ENCODE data around the gene RAPGEF2. TPM values are rescaled to one million over a fixed set of nuclear protein-coding genes. Genes with fewer than 3 reads are reported as not detected.

Gene RAPGEF2
- total RNA-seq, 2 donors from 2014 or later = 22.8 to 40.0 TPM

- H3K4me1 ChIP-seq = no peaks in the 10 kb centered on the region
- intact Hi-C loops (cut with DNase I) = no loop called here
- H3K27ac ChIP-seq = no peak overlapping the region
- no peaks in the 10 kb centered on the region for H3K27me3 ChIP-seq
- DNase-seq = no peak
- H3K4me3 ChIP-seq = no peak overlapping the region
- no peaks in the 10 kb centered on the region for H3K9me3 ChIP-seq
- TF ChIP-seq CTCF (IDR thresholded peaks at IDR 0.05) = no peak
- no peak overlapping the region for H3K9ac ChIP-seq (ENCODE audit: low read depth in 2 of 2, low read length in 2 of 2)
- no peaks in the 10 kb centered on the region for H3K36me3 ChIP-seq
Measured at GRCh38 chr4:159389756-159390155, 286.9 kb downstream of the RAPGEF2 start.

- no peak for TF ChIP-seq CTCF (IDR thresholded peaks at IDR 0.05)
- Histone ChIP-seq H3K36me3 (no peaks in the 10 kb centered on the region), H3K27ac (no peak overlapping the region), H3K27me3 (no peaks in the 10 kb centered on the region), H3K4me1 (no peaks in the 10 kb centered on the region), H3K9ac (ENCODE audit: low read depth in 2 of 2, low read length in 2 of 2) (no peak overlapping the region), H3K9me3 (no peaks in the 10 kb centered on the region), H3K4me3 (no peak overlapping the region)
- intact Hi-C loops (cut with DNase I) = no loop called here
- DNase-seq = no peak
Measured at GRCh38 chr4:159390648-159391047, 287.8 kb downstream of the RAPGEF2 start.

- H3K4me1 ChIP-seq = no peaks in the 10 kb centered on the region
- H3K9me3 ChIP-seq = no peaks in the 10 kb centered on the region
- H3K27me3 ChIP-seq = no peaks in the 10 kb centered on the region
- no peaks in the 10 kb centered on the region for H3K36me3 ChIP-seq
- DNase-seq = no peak
- no peak for TF ChIP-seq CTCF (IDR thresholded peaks at IDR 0.05)
- H3K27ac ChIP-seq = no peak overlapping the region
- H3K9ac ChIP-seq (ENCODE audit: low read depth in 2 of 2, low read length in 2 of 2) = no peak overlapping the region
- no peak overlapping the region for H3K4me3 ChIP-seq
- intact Hi-C loops (cut with DNase I) = no loop called here
Measured at GRCh38 chr4:159395693-159396092, 292.8 kb downstream of the RAPGEF2 start.

- Histone ChIP-seq H3K9me3 (no peaks in the 10 kb centered on the region), H3K4me3 (no peak overlapping the region), H3K4me1 (no peaks in the 10 kb centered on the region), H3K36me3 (no peaks in the 10 kb centered on the region), H3K27me3 (no peaks in the 10 kb centered on the region), H3K9ac (ENCODE audit: low read depth in 2 of 2, low read length in 2 of 2) (no peak overlapping the region), H3K27ac (no peak overlapping the region)
- intact Hi-C loops (cut with DNase I) = no loop called here
- TF ChIP-seq CTCF (IDR thresholded peaks at IDR 0.05) = no peak
- no peak for DNase-seq
Measured at GRCh38 chr4:159396151-159396550, 293.3 kb downstream of the RAPGEF2 start.

- no peaks in the 10 kb centered on the region for H3K36me3 ChIP-seq
- no peaks in the 10 kb centered on the region for H3K9me3 ChIP-seq
- H3K4me3 ChIP-seq = no peak overlapping the region
- no peak for DNase-seq
- no peaks in the 10 kb centered on the region for H3K4me1 ChIP-seq
- no peak overlapping the region for H3K27ac ChIP-seq
- no peak for TF ChIP-seq CTCF (IDR thresholded peaks at IDR 0.05)
- no peaks in the 10 kb centered on the region for H3K27me3 ChIP-seq
- intact Hi-C loops (cut with DNase I) = no loop called here
- no peak overlapping the region for H3K9ac ChIP-seq (ENCODE audit: low read depth in 2 of 2, low read length in 2 of 2)
Measured at GRCh38 chr4:159398236-159398638, 295.4 kb downstream of the RAPGEF2 start.

Data from colonic mucosa (tissue), 4 donors.